NCI-H69 (cell line): ENCODE data around the gene UBE2H.
"Not testable (repeated sequence)": the region's sequence is repeated elsewhere in the genome, so short reads cannot be mapped to it uniquely, and the experiment has no call there.

Source experiments
- DNase-seq: peaks from one replicate; lab custom pipeline; 2025; lab: John Stamatoyannopoulos, UW

Gene UBE2H

GRCh38 chr7:129843978-129844840 is 108.6 kb downstream of the UBE2H start:
- peak; percentile 72 for DNase-seq

GRCh38 chr7:129843365-129843898 is 109.3 kb downstream of the UBE2H start:
- DNase-seq = peak; percentile 94

- DNase-seq = no peak
These were observed 111.3 kb downstream of the UBE2H start for GRCh38 chr7:129841465-129841864.

DNA sequence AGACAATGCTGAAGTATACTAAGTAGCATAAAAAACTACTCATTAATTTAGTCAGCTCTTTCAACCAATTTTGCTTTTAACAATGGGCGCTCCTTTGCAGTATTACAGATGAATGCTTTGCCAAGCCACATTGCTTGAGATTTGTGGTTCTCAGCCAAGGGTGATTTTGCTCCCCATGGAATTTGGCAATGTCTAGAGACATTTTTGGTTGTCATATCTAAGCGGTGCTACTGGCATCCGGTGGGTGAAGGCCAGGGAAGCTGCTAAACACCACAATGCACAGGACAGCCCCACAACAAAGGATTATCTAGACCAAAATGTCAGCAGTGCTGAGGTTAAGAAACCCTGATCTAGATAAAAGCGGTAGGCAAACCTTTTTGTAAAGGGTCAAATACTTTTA is 112.0 kb downstream of the UBE2H start:
- no peak for DNase-seq

DNA sequence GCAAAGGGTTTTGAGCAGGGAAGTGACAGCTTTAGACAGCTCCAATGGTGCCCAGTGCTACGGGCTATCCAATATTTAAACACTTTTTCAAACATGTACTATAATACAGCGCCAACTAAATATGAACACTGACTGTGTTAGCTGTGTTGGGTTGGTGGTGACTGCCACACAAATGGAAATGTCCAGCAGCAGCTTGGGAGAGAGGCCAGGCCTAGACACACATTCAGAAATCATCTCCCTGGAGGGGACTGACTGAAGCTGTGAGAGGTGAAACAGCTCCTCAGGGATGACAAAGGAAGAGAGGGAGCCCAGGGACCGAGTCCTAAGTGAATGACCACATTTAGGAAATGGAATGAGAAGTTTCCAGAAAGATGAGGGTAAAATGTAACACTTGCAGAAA is 115.8 kb downstream of the UBE2H start:
- no peak for DNase-seq

DNA sequence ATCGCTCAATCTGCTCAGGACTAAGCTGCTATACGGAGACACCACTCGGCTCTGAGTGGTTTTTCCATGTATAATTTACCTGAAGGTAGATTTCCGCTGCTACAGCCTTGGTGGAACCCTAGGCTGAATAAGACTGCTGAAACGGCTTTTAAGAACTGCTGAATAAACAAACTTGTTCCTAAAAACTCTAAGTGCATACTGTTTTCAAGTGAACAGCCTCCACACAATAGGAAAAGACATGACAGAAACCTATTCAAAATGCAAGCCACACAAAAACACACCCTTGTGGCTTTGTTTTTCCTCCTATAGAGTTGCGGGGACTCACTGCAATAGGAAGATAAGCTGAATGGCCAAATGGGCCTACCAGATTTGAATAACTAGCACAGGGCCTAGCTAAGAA is 117.2 kb downstream of the UBE2H start:
- DNase-seq = no peak

DNA sequence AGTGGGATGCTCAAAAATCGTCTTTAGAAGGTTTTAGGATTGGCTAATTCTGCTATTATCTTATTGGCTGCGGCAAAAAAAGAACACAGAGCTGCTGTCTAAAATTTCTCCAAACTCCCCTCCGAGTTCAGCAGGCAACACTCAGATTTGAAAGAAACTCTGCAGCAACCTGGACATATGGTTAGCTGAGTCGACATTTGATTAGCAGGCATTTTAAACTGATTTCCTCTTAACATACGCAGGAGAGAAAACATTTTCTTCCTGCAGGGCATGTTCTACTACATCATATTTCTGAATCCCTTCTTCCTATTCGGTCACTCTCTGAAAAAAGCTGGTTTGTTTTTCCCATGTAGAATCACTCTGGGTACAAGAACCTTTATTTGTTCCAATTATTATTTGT is 119.4 kb downstream of the UBE2H start:
- DNase-seq = not testable (repeated sequence)

- DNase-seq = no peak
These were observed 120.0 kb downstream of the UBE2H start for GRCh38 chr7:129832701-129833227.

DNA sequence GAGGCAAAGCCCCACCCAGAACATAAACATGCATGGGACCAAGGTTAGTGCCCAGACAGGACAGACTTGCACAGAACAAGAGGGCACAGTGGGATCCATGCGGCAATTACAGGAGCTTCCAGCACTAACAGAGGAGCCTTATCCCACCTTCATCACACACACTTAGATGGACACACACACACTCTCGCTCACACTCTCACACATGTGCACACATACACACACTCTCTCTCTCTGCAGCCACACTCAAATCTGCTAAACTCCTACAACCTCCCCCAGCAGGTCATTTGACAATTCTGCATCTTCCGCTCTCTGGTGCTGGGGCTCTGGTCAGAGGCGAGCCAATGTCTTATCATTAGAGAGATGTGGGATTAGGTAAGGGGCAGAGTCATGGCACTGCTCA is 120.5 kb downstream of the UBE2H start:
- DNase-seq = no peak

DNA sequence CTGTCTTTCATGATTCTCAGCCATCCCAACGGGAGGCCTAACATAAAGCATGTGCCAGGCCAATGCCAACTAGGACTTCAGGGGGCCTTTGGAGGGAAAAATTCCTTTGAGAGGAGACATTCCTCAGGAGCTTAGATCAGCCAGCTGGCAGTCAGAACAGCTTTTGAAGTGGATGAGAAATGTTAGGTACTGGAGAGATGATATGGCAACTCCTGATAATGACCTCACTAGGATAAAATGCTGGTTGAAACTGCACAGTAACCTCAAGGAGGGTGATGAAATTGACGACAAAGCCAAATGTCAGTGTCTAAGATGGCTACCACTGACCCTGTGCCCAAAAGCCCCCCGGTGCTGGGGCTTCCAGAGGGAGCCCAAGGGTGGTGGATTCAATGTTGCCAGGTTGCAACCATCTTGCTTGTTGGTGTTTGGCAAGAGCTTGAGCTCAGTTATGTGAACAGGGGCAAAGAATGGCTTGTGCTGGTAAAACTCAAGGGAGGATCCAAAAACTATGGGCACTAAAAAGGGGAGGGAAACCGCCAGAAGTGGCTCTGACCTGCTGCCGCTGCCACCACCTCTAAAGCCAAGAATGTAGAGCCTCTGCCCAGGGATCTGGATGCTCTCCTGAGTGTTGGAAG is 121.2 kb downstream of the UBE2H start:
- DNase-seq = no peak

DNA sequence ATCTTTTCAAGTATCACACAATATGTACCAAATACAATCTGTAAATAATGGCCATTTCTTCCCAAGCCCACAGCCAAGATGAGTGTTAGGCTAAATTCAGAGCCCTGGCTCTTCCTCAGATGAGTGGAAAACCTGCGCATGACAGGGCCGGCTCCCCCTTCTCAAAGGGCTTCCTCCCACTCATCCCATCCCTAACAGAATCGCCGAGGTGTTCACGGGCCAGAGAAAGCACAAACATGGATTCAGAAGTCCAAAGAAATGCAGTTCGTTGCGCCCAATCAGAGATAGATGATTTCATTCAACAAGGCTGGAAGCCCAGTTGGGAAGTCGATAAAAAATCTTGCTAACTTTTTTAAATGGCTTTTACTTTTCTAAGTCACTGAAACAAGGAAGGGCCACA is 121.8 kb downstream of the UBE2H start:
- DNase-seq = no peak

DNA sequence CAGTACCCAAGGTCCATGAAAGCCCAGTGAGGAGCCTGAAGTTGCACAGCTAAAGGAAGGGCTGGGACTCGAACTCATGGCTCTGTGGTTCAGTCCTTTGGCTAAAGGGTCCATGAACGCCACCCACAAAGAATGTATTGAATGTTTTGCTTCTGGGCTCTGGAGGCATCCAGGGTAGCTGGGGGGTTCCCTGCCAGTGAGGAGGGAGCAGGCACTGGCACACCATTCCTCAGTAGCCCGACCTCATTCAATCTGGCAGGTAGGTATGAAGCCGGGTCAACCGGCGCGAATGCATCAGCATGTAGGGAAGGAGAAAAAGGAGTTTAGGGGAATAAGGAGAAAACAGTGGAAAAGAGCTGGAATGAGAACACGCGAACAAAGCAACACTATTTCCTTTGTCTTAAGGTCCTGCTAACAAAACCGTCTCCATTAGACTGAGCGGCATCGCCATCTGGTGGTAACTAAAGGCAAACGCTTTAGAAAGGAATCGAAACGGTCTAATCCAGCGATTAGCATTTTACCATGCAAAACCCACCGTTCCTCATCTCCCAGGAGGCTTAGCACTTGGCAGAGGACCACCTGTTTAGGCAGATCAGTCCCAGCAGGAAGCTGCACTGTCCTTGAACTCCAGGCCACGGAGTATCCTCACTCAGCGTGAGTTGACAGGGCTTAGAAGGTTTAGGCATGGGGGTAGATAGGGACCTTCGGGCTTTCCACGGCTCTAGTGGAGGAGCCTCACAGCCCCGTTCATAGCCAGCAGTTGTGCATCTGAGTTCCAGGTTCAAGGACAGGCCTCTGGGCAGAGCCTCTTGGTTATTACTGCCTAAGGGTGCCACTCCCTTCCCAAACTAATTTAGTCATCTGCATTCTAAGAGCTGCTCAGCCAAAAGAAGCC is 122.8 kb downstream of the UBE2H start:
- DNase-seq = peak; percentile 90

DNA sequence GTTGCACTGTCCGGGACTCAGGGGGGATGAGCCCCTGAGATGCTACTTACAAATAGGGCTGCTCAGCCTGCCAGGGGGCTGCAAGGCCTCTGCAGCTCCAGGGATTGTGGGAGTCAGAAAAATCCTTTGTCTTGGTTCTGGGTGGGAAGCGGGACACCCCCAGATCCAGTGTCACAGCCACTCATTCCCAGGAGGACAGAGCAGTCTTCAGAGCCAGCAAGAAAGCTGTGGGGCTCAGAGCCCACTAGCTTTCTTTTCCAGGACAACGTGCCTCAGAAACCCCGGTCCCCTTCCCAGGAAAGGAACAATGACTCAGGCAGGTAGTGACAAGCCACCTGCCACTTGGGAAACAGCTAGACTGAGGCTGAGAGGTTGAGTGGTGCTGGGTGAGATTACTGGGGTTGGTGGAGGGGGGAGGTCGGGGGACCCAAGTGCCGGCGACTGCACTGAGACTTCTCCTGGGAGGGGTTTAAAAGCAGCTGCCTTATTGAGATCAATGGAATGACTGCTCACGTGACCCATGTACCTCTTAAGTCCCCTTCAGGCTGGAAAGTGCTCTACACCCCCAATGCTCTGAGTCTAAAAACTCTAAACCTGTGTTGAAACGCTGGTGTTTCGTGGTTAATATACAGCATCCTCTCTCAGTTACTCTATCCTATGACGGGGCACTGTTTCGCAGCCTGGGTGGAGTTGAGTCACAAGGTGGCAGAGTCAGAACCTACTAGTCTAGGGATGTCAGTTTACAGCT is 123.6 kb downstream of the UBE2H start:
- no peak for DNase-seq

- no peak for DNase-seq
These were observed 124.5 kb downstream of the UBE2H start for GRCh38 chr7:129828078-129828762.

DNA sequence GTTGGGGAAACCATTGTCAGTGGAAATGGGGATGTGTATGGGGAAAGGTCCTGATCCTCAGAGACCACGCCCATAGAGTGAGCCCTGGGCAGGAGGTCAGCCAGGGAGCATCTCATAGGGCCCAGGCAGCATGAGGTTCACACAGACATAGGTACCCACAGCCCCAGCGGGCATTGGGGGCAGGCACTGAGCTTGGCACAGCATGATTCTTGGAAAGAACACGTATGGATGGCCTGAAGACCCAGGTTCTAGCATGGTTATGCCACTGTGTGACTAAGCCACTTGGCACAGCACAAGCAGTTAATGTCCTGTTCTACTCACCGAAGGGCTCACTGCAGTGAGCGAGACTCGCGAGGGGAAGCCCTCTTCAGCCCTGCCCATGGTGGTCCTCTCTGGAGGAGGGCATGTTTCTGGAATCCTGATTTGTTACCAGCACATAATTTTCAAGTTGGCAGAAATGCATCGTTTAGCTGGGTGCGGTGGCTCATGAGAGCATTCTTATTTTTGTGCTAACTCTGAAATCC is 125.2 kb downstream of the UBE2H start:
- DNase-seq = no peak

- DNase-seq = not testable (repeated sequence)
These were observed 125.9 kb downstream of the UBE2H start for GRCh38 chr7:129826895-129827294.

DNA sequence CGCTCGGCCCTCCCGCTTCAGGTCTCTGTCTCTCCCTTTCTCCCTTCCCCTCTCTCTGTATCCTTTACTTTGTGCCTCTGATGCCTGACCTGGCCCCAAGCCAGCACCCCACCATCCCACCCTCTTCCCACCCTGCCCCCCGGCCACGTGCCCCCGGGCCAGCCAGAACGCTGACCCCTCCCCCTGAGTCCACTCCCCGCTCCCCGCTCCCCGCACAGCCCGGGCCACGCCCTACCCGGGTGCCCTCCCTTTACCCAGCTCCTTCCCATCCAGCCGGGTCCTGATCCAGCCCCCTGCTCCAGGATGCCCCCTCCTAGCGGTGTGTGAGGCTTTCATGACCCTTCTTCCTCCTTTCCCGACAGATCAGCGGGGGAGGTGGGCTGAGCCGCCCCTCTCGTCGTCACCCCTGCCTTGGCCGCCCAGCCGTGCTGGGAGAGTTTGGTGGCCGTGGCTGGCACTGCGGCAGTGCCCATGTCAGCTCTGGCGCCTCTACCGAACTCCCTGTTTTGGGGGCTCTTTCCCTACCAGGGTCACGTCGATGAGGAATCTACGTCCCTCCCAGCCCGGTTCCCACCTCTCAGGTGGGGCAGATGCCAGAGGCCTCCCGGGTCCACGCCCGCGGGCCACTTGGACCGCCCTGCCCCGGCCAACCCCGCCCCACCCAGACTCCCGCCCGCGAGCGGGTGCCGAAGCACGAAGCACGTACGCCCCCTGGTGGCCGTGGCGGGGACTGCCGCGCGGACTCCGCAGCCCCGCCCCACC is 127.4 kb downstream of the UBE2H start:
- peak; percentile 95 for DNase-seq

- peak; percentile 99 for DNase-seq
These were observed 128.2 kb downstream of the UBE2H start for GRCh38 chr7:129824291-129825208.
